Activated CD8-positive, alpha-beta memory T cell treated with anti-CD3 and anti-CD28 coated beads for 36 hours (primary cell): ENCODE data around the gene GZMH. TPM values are rescaled to one million over a fixed set of nuclear protein-coding genes. Genes with fewer than 3 reads are reported as not detected.
"Not testable (repeated sequence)": the region's sequence is repeated elsewhere in the genome, so short reads cannot be mapped to it uniquely, and the experiment has no call there.

Source experiments
- CTCF ChIA-PET: fragments of 350-600 bp; sonication (Branson Sonifier 250); formaldehyde crosslinking; loops from one replicate; lab custom pipeline; 2021; ENCODE audit warnings: antibody characterized with exemption; lab: Charles Lee
- POLR2A ChIA-PET: fragments of 350-600 bp; sonication (Branson Sonifier 250); formaldehyde crosslinking; loops from one replicate; lab custom pipeline; 2021; ENCODE audit warnings: antibody characterized with exemption; lab: Charles Lee
- total RNA-seq, 2 experiments: library from RNA; stranded (reverse); gene quantifications; one replicate each; pipeline ENCODE4 v1.2.3, GENCODE V29; 2021

Gene GZMH
- 100 to 1,000 TPM; 151 to 156 TPM for total RNA-seq

GRCh38 chr14:24609655-24610344 lies at the start of gene GZMH:
Gene GZMH, minus strand, starts transcription at chr14:24609685. Its CDS starts 72 bp downstream, at chr14:24609613.
- POLR2A ChIA-PET = interaction anchor here (0.6 to 1.3 kb wide), 3 partner anchors 19 to 84 kb away, joined by 3 to 7 read pairs (median 5); no protein-coding TSS in a partner anchor
- CTCF ChIA-PET = interaction anchor here (0.6 to 2.3 kb wide), 5 partner anchors 17 to 127 kb away, joined by 3 to 10 read pairs (median 4); partner anchors contain the start of gene GZMB

DNA sequence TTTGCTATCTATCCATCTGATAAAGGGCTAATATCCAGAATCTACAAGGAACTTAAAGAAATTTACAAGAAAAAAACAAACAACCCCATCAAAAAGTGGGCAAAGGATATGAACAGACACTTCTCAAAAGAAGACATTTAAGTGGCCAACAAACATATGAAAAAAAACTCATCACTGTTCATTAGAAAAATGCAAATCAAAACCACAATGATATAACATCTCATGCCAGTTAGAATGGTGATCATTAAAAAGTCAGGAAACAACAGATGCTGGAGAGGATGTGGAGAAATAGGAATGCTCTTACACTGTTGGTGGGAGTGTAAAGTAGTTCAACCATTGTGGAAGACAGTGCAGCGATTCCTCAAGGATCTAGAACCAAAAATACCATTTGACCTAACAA lies 38.9 kb upstream of the GZMH start:
- CTCF ChIA-PET, POLR2A ChIA-PET: not testable (repeated sequence)

- POLR2A ChIA-PET = interaction anchor here (0.8 kb wide), 1 partner anchor 9 kb away, joined by 5 read pairs; no protein-coding TSS in a partner anchor
- CTCF ChIA-PET = no interaction called here
Observed at GRCh38 chr14:24639905-24640304, 30.4 kb upstream of the GZMH start.

GRCh38 chr14:24639270-24639669 lies 29.8 kb upstream of the GZMH start:
- ChIA-PET CTCF (no interaction called here), POLR2A (no interaction called here)

- POLR2A ChIA-PET = interaction anchor here (0.8 to 3.6 kb wide), 14 partner anchors 22 to 59 kb away, joined by 3 to 46 read pairs (median 4); no protein-coding TSS in a partner anchor
- CTCF ChIA-PET = interaction anchor here (0.8 to 3.5 kb wide), 11 partner anchors 25 to 77 kb away, joined by 3 to 35 read pairs (median 6); partner anchors contain the start of gene GZMH
Observed at GRCh38 chr14:24634158-24634557, 24.7 kb upstream of the GZMH start, which contains the start of gene GZMB. Gene GZMB, minus strand, starts transcription at chr14:24634190. Its CDS starts 30 bp downstream, at chr14:24634160.

GRCh38 chr14:24633353-24633752 lies 23.9 kb upstream of the GZMH start:
- POLR2A ChIA-PET = interaction anchor here (0.8 to 3.6 kb wide), 13 partner anchors 21 to 60 kb away, joined by 3 to 46 read pairs (median 4); no protein-coding TSS in a partner anchor

DNA sequence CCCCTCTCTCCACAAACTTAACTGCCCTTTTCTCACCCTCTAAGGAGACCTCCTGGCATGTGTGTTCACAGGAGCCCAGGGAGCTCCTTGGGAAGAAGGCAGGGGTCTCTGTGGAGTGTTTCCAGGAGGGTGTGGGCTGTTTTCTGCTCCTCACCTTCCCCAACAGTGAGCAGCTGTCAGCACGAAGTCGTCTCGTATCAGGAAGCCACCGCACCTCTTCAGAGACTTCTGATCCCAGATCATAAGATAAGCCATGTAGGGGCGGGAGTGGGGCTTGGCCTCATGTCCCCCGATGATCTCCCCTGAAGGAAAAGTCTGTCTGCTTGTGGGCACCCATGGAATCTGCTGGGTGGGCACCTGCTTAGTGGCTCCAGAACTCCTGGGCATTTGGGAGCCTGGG lies 23.3 kb upstream of the GZMH start:
- POLR2A ChIA-PET = interaction anchor here (0.6 to 3.6 kb wide), 5 partner anchors 27 to 499 kb away, joined by 3 to 46 read pairs (median 4); no protein-coding TSS in a partner anchor
- CTCF ChIA-PET = interaction anchor here (1.3 to 3.5 kb wide), 4 partner anchors 27 to 47 kb away, joined by 3 to 35 read pairs (median 11); no protein-coding TSS in a partner anchor

More at GRCh38 chr14:24633353-24633752, 23.9 kb upstream of the GZMH start:
- CTCF ChIA-PET = interaction anchor here (1.3 to 3.5 kb wide), 9 partner anchors 28 to 78 kb away, joined by 3 to 35 read pairs (median 6); no protein-coding TSS in a partner anchor

- ChIA-PET POLR2A (interaction anchor here (0.8 to 3.6 kb wide), 3 partner anchors 26 to 42 kb away, joined by 3 to 46 read pairs (median 4); no protein-coding TSS in a partner anchor), CTCF (interaction anchor here (1.3 to 3.5 kb wide), 3 partner anchors 27 to 47 kb away, joined by 3 to 35 read pairs (median 6); no protein-coding TSS in a partner anchor)
Observed at GRCh38 chr14:24632336-24632735, 22.9 kb upstream of the GZMH start.

DNA sequence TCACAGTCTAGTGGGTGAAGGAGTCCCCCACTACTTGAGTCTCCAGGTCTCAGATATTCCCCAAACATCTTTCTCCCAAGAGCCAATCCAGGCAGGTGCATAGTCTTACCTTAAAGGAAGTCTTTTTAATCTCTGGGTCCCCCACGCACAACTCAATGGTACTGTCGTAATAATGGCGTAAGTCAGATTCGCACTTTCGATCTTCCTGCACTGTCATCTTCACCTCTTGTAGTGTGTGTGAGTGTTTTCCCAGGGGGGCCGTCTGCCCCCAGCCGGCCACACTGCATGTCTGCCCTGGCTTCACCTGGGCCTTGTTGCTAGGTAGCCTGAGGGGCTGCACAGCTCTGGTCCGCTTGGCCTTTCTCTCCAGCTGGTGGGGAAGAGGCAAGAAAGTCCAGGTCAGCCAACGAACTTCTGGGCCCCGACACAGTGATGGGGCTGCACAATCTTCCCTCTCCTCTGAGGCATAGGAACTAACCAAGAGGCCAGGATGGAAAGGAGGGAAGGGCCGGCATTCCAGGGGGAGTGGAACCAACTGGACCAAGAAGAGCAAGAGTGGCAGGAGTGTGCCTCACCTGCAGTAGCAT lies 22.4 kb upstream of the GZMH start:
- ChIA-PET CTCF (interaction anchor here (0.7 to 3.5 kb wide), 3 partner anchors 24 to 48 kb away, joined by 3 to 35 read pairs (median 3); no protein-coding TSS in a partner anchor), POLR2A (interaction anchor here (0.8 to 3.6 kb wide), 5 partner anchors 24 to 42 kb away, joined by 3 to 46 read pairs (median 8); no protein-coding TSS in a partner anchor)

DNA sequence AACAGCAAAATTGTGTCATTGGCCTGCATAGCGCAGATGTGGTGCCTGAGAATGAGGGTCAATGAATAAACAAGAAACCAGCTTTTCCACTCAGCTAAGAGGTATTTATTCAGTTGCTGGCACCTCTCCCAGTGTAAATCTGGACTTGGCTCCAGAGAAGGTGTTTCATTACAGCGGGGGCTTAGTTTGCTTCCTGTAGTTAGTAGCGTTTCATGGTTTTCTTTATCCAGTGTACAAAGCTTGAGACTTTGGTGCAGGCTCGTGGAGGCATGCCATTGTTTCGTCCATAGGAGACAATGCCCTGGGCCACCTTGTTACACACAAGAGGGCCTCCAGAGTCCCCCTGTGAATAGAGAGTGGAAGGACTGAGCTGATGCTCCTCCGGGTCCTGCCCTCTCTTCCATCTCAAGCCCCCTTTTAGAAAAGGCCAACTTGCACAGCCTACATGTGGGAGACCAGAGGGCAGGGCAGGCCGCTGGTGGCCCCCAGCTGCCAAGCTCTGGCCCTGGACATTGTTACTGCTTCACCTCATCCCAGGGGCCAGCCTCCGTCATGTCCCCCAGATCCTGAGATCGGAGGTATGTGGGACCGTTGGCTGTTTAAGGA lies 21.5 kb upstream of the GZMH start:
- POLR2A ChIA-PET = interaction anchor here (0.5 to 2.0 kb wide), 9 partner anchors 9 to 498 kb away, joined by 3 to 28 read pairs (median 5); no protein-coding TSS in a partner anchor
- CTCF ChIA-PET = interaction anchor here (0.7 to 1.7 kb wide), 7 partner anchors 23 to 200 kb away, joined by 3 to 8 read pairs (median 4); no protein-coding TSS in a partner anchor

GRCh38 chr14:24630087-24630871 lies 20.8 kb upstream of the GZMH start:
- POLR2A ChIA-PET = interaction anchor here (0.5 to 2.0 kb wide), 9 partner anchors 10 to 499 kb away, joined by 3 to 28 read pairs (median 5); no protein-coding TSS in a partner anchor

DNA sequence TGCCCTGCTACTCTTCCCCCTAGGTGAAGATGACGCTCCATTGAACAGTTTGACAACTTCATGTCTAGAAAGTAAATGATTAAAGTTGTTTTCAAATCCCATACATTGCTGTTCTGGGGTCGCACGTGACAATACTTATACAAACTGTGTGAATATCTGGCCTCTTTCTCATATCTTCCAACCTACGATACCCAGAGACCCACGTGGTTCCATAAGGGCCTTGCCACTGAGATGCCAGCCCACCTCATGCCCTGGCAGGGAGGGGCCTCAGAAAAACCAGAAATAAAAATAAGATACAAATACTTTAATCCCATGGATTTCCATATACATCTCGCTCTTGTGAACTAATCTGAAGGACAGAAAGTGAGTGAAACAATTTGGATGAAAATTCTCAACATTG lies 20.0 kb upstream of the GZMH start:
- CTCF ChIA-PET = interaction anchor here (1.2 to 2.6 kb wide), 4 partner anchors 18 to 148 kb away, joined by 3 to 6 read pairs (median 4); no protein-coding TSS in a partner anchor
- POLR2A ChIA-PET = interaction anchor here (1.0 to 2.0 kb wide), 3 partner anchors 24 to 45 kb away, joined by 3 to 28 read pairs (median 6); no protein-coding TSS in a partner anchor

More at GRCh38 chr14:24630087-24630871, 20.8 kb upstream of the GZMH start:
- CTCF ChIA-PET = interaction anchor here (0.7 to 1.7 kb wide), 6 partner anchors 25 to 199 kb away, joined by 3 to 8 read pairs (median 4); no protein-coding TSS in a partner anchor

GRCh38 chr14:24613747-24614146 lies 4.3 kb upstream of the GZMH start:
- ChIA-PET POLR2A (no interaction called here), CTCF (interaction anchor here (1.0 to 1.3 kb wide), 2 partner anchors 8 to 132 kb away, joined by 3 read pairs; no protein-coding TSS in a partner anchor)

- ChIA-PET CTCF (interaction anchor here (1.3 kb wide), 1 partner anchor 8 kb away, joined by 3 read pairs; no protein-coding TSS in a partner anchor), POLR2A (no interaction called here)
Observed at GRCh38 chr14:24613241-24613640, 3.8 kb upstream of the GZMH start.

GRCh38 chr14:24612196-24612595 lies 2.7 kb upstream of the GZMH start:
- ChIA-PET CTCF (interaction anchor here (1.4 to 2.0 kb wide), 2 partner anchors 16 to 81 kb away, joined by 3 to 6 read pairs; no protein-coding TSS in a partner anchor), POLR2A (interaction anchor here (0.9 to 2.0 kb wide), 2 partner anchors 16 to 22 kb away, joined by 3 to 7 read pairs; partner anchors contain the start of gene GZMB)

GRCh38 chr14:24607635-24608514 lies 1.6 kb downstream of the GZMH start:
- ChIA-PET CTCF (interaction anchor here (1.3 to 2.3 kb wide), 6 partner anchors 23 to 127 kb away, joined by 3 to 7 read pairs (median 3); partner anchors contain the start of gene GZMB), POLR2A (interaction anchor here (1.0 to 1.4 kb wide), 2 partner anchors 23 to 26 kb away, joined by 4 to 7 read pairs; partner anchors contain the start of gene GZMB)
